HepG2 (cell line): ENCODE measurements around the gene AREL1. TPM values are rescaled to one million over a fixed set of nuclear protein-coding genes. Genes with fewer than 3 reads are reported as not detected.
A peak's percentile ranks its signal among the peaks of the same experiment; 100 is the strongest.

ENCODE experiments used
- ATAC-seq: fragments of 200-7000 bp; cut with Tn5 transposase; 3 replicates; pipeline ENCODE4 v1.9.1; 2020; ENCODE audit warnings: mild to moderate bottlenecking, moderate library complexity
- BruUV-seq: library from RNA; stranded (reverse); fragments of 400-500 nt; replicated peaks from 2 replicates; lab custom pipeline; 2021; lab: Mats Ljungman, UMichigan
- CTCF ChIA-PET: fragments of 300-600 bp; formaldehyde crosslinking; extraction: SDS; loops from one replicate; lab custom pipeline; 2021; ENCODE audit warnings: low total read pairs, inconsistent platforms, low intra/inter-chr PET ratio; lab: Yijun Ruan, JAX
- POLR2A ChIA-PET: fragments of 350-600 bp; sonication (Branson Sonifier 250); formaldehyde crosslinking; loops from one replicate; lab custom pipeline; 2020; ENCODE audit warnings: antibody characterized with exemption, inconsistent platforms; lab: Yijun Ruan, JAX
- DNase-seq: peaks from one replicate; pipeline ENCODE4 v3.0.0-alpha.2; 2015; ENCODE audit warnings: low spot score
- FAIRE-seq: peaks from 3 replicates; lab custom pipeline; 2011; peaks lifted over from hg19 to GRCh38; lab: Jason Lieb, UNC
- H2AFZ ChIP-seq: one replicate; pipeline ENCODE4 v1.6.1; 2011; ENCODE audit warnings: low read length, inconsistent platforms
- H3K27ac ChIP-seq: fragments of 300-600 bp; 3 replicates; pipeline ENCODE4 v1.8.0; 2011; ENCODE audit warnings: mixed run types, mild to moderate bottlenecking, mixed read lengths, low read length, inconsistent platforms; ENCODE audit not compliant: insufficient read depth; ENCODE audit errors: extremely low read length
- H3K27me3 ChIP-seq, 2 experiments: fragments of 200-600 bp in 1 of 2; 2 replicates in 1 of 2; 3 replicates in 1 of 2; pipeline versions ENCODE4 v1.6.0 to v1.8.0; 2011; ENCODE audit warnings: low read length in 2 of 2, mild to moderate bottlenecking in 2 of 2, moderate library complexity in 2 of 2, inconsistent platforms in 1 of 2; ENCODE audit not compliant: insufficient read depth in 2 of 2, control insufficient read depth in 1 of 2
- H3K36me3 ChIP-seq, 2 experiments: fragments of 200-600 bp in 1 of 2; replicated peaks in 1 of 2; 2 replicates in 1 of 2; 3 replicates in 1 of 2; pipeline versions ENCODE4 v1.5.1 to v1.8.0; 2011; ENCODE audit warnings: low read length in 2 of 2, inconsistent platforms in 1 of 2; ENCODE audit not compliant: insufficient read depth in 2 of 2, control insufficient read depth in 1 of 2
- H3K4me1 ChIP-seq: 2 replicates; pipeline ENCODE4 v1.5.1; 2012; ENCODE audit warnings: low read length, inconsistent platforms; ENCODE audit not compliant: insufficient read depth
- H3K4me2 ChIP-seq: 2 replicates; pipeline ENCODE4 v1.6.0; 2011; ENCODE audit warnings: low read depth, low read length, inconsistent platforms
- H3K4me3 ChIP-seq, 3 experiments: fragments of 200-600 bp in 1 of 3; sonication (generic), shearing (Covaris generic) in 1 of 3; replicated peaks in 1 of 3; 2 replicates each; pipeline ENCODE4 v1.5.1; 2011 to 2016; ENCODE audit warnings: low read length in 3 of 3, inconsistent platforms in 2 of 3, low read depth in 2 of 3, mild to moderate bottlenecking in 2 of 3, control low read depth in 1 of 3, mixed read lengths in 1 of 3; ENCODE audit not compliant: insufficient read depth in 1 of 3
- H3K79me2 ChIP-seq: one replicate; pipeline ENCODE4 v1.6.1; 2011; ENCODE audit warnings: low read length, inconsistent platforms; ENCODE audit not compliant: insufficient read depth
- H3K9ac ChIP-seq: 2 replicates; pipeline ENCODE4 v1.6.0; 2011; ENCODE audit warnings: mild to moderate bottlenecking, low read depth, low read length, inconsistent platforms; ENCODE audit not compliant: insufficient read depth
- H3K9me3 ChIP-seq: 2 replicates; pipeline ENCODE4 v1.5.1; 2012; ENCODE audit warnings: mild to moderate bottlenecking, low read length
- H4K20me1 ChIP-seq: 2 replicates; pipeline ENCODE4 v1.6.0; 2011; ENCODE audit warnings: inconsistent platforms, mild to moderate bottlenecking, low read length, moderate library complexity; ENCODE audit not compliant: insufficient read depth
- CENPX ChIP-seq: sonication (generic); formaldehyde crosslinking; IDR thresholded peaks from 2 replicates; pipeline ENCODE4 v1.9.0; 2021; ENCODE audit warnings: mild to moderate bottlenecking, missing genetic modification reagents, moderate library complexity
- DZIP1 ChIP-seq: sonication (generic); formaldehyde crosslinking; IDR thresholded peaks from 2 replicates; pipeline ENCODE4 v1.5.0; 2020; ENCODE audit warnings: mild to moderate bottlenecking, missing genetic modification reagents
- HOXA5 ChIP-seq: sonication (generic); formaldehyde crosslinking; IDR thresholded peaks from 2 replicates; pipeline ENCODE4 v1.4.0; 2020; ENCODE audit warnings: missing genetic modification reagents
- MAFG ChIP-seq: sonication (generic); formaldehyde crosslinking; IDR thresholded peaks from 2 replicates; pipeline ENCODE4 v1.5.1; 2020; ENCODE audit warnings: mild to moderate bottlenecking, missing genetic modification reagents
- MED1 ChIP-seq: sonication (generic); formaldehyde crosslinking; IDR thresholded peaks from 2 replicates; pipeline ENCODE4 v1.4.0; 2020; ENCODE audit warnings: missing genetic modification reagents
- NR2F2 ChIP-seq: IDR thresholded peaks from 2 replicates; pipeline ENCODE4 v1.6.1; 2012; ENCODE audit warnings: low read depth, inconsistent platforms, borderline replicate concordance
- SATB2 ChIP-seq: sonication (generic); formaldehyde crosslinking; IDR thresholded peaks from 2 replicates; pipeline ENCODE4 v1.5.0; 2020; ENCODE audit warnings: missing genetic modification reagents
- ZFP1 ChIP-seq: IDR thresholded peaks from 2 replicates; pipeline ENCODE4 v1.6.1; 2016
- ZNF335 ChIP-seq: sonication (generic); formaldehyde crosslinking; IDR thresholded peaks from 2 replicates; pipeline ENCODE4 v1.4.0; 2020; ENCODE audit warnings: missing genetic modification reagents
- ZNF576 ChIP-seq: sonication (generic); formaldehyde crosslinking; IDR thresholded peaks from 2 replicates; pipeline ENCODE4 v1.4.0; 2020; ENCODE audit warnings: mild to moderate bottlenecking, missing genetic modification reagents
- ZNF670 ChIP-seq: sonication (generic); formaldehyde crosslinking; IDR thresholded peaks from 2 replicates; pipeline ENCODE4 v1.8.0; 2022; ENCODE audit warnings: mild to moderate bottlenecking, missing genetic modification reagents, borderline replicate concordance
- WGBS: methylation state at CpG from one replicate; pipeline ENCODE4 v1.1.6; 2017; ENCODE audit warnings: low lambda C conversion rate; 5-methylcytosine and 5-hydroxymethylcytosine counted together
- in situ Hi-C: cut with HindIII; loops from 2 replicates; pipeline ENCODE4 v1.10.0; 2017; ENCODE audit warnings: low pct_unique_long_range_greater_than_20kb; ENCODE audit not compliant: extremely low pct_ligation_motif_present
- intact Hi-C: fragments of 100-400 bp; cut with micrococcal nuclease; formaldehyde crosslinking; loops from one replicate; pipeline ENCODE4 v1.10.0; 2022; ENCODE audit not compliant: unreplicated experiment
- polyA plus RNA-seq, 8 experiments: library from polyadenylated mRNA; depleted of rRNA in 3 of 8; stranded (reverse) in 7 of 8; unstranded in 1 of 8; fragments of >200 nt; fragmentation: Illumina TruSeq in 4 of 8; extraction: Trizol in 4 of 8; gene quantifications; 2 replicates each; pipeline versions ENCODE4 v1.2.1 to v1.2.3, GENCODE V29; 2011 to 2016; ENCODE audit warnings: low read depth in 4 of 8, missing spikeins in 1 of 8, mixed read lengths in 1 of 8; ENCODE audit not compliant: insufficient read depth in 1 of 8
- total RNA-seq, 5 experiments: library from RNA; depleted of rRNA; stranded (reverse); fragments of >200 nt; fragmentation: Illumina TruSeq; extraction: Trizol; gene quantifications; 2 replicates each; pipeline ENCODE4 v1.2.3, GENCODE V29; 2016; ENCODE audit warnings: low read depth in 1 of 5

Gene AREL1
- total and polyA plus RNA-seq, 2 of the 13 experiments (the other 11 are each of a cell fraction or from before 2014, with no cell fraction given) = 21.3 to 25.4 TPM

GRCh38 chr14:74649673-74650072, 63.2 kb downstream of the AREL1 start:
- BruUV-seq = no TSS peak
- intact Hi-C loops = no loop called here
- CTCF ChIA-PET = no interaction called here
- Histone ChIP-seq H3K4me2 (no peak overlapping the region), H3K9ac (no peak overlapping the region), H3K4me3 (no peak overlapping the region), H3K79me2 (no peaks in the 10 kb centered on the region), H3K27me3 (no peaks in the 10 kb centered on the region; a peak in 2 of 5 replicates), H4K20me1 (no peaks in the 10 kb centered on the region), H3K36me3 (no peaks in the 10 kb centered on the region), H3K27ac (no peak overlapping the region), H3K9me3 (no peaks in the 10 kb centered on the region), H3K4me1 (no peaks in the 10 kb centered on the region), H2AFZ (no peak overlapping the region)
- 91% methylated on average over 2 of the region's 2 CpGs for WGBS
- FAIRE-seq = no peak
- no peak for DNase-seq
- in situ Hi-C loops = no loop called here
- POLR2A ChIA-PET = no interaction called here
- no peak for ATAC-seq
- no peak for TF ChIP-seq HOXA5
- TF ChIP-seq CENPX = no peak
- no peak for TF ChIP-seq MAFG (CRISPR knock-in tag)
- no peak for TF ChIP-seq DZIP1
- TF ChIP-seq ZNF335 (CRISPR knock-in tag) = no peak

GRCh38 chr14:74649167-74649566, 63.7 kb downstream of the AREL1 start:
- Histone ChIP-seq H3K4me2 (no peak overlapping the region), H3K27me3 (no peaks in the 10 kb centered on the region; a peak in 2 of 5 replicates), H3K9me3 (no peaks in the 10 kb centered on the region), H3K4me3 (no peak overlapping the region), H2AFZ (no peak overlapping the region), H3K36me3 (no peaks in the 10 kb centered on the region), H4K20me1 (no peaks in the 10 kb centered on the region), H3K79me2 (no peaks in the 10 kb centered on the region), H3K27ac (no peak overlapping the region), H3K4me1 (no peaks in the 10 kb centered on the region), H3K9ac (no peak overlapping the region)
- no TSS peak for BruUV-seq
- no peak for FAIRE-seq
- WGBS = 62% methylated on average over 7 of the region's 7 CpGs
- DNase-seq = no peak
- in situ Hi-C loops (no loop called here), intact Hi-C loops (no loop called here)
- peak; percentile 15; the same call in 1 of the 3 replicates for ATAC-seq
- ChIA-PET CTCF (no interaction called here), POLR2A (no interaction called here)
- TF ChIP-seq ZNF670 (no peak), ZFP1 (CRISPR knock-in tag) (no peak), SATB2 (no peak), NR2F2 (no peak), ZNF576 (CRISPR knock-in tag) (no peak), MED1 (no peak)
